ENCODE data around the gene FLVCR2.

DNA sequence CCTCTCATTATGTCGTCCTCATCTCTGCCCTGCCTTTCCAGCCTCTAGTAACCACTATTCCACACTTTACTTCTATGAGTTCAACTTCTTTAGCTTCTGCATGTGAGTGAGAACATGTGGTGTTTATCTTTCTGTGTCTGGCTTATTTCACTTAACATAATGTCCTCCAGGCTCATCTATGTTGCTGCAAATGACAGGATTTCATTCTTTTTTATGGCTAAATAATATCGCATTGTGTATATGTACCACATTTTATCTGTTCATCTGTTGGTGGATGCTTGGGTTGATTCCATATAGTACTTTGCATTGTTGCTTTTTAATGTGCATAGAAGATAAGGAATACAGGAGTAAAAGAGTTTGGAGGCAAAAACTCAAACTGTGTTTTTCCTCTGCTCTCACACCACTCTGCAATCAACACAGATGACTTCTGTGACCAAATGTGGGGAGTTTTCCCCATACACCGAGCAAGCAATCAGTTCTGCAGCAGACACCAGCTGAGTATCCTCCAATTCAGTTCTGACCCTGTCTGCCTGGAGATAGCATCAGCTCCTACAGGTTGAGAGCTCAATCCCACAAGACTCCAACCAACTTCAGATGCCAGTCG lies 24.6 kb upstream of the FLVCR2 start:
- TF ChIP-seq CTCF (IDR thresholded peaks at IDR 0.05), result no peak
- no peak for TF ChIP-seq POLR2A (IDR thresholded peaks at IDR 0.05)

Data from vagina (tissue), 2 donors.